Keratinocyte (primary cell): ENCODE measurements around the gene CAMSAP1. TPM values are rescaled to one million over a fixed set of nuclear protein-coding genes. Genes with fewer than 3 reads are reported as not detected.

ENCODE experiments used
- DNase-seq: peaks from one replicate; pipeline ENCODE4 v3.0.0-alpha.2; 2011; ENCODE audit warnings: low read depth, missing footprints, low spot score
- FAIRE-seq: peaks from 2 replicates; lab custom pipeline; 2011; peaks lifted over from hg19 to GRCh38; lab: Jason Lieb, UNC
- H2AFZ ChIP-seq: 2 replicates; pipeline ENCODE4 v1.6.0; 2012; ENCODE audit warnings: low read length, control low read depth, inconsistent platforms; ENCODE audit not compliant: control insufficient read depth
- H3K27ac ChIP-seq: 2 replicates; pipeline ENCODE4 v1.5.1; 2011; ENCODE audit warnings: low read length; ENCODE audit not compliant: control insufficient read depth, insufficient read depth
- H3K27me3 ChIP-seq: 3 replicates; pipeline ENCODE4 v1.6.0; 2011; ENCODE audit warnings: low read length; ENCODE audit not compliant: control insufficient read depth, insufficient read depth; ENCODE audit errors: extremely low read depth
- H3K36me3 ChIP-seq, 2 experiments: 2 replicates in 1 of 2; 3 replicates in 1 of 2; pipeline ENCODE4 v1.5.1; 2011; ENCODE audit warnings: low read length in 2 of 2, mild to moderate bottlenecking in 1 of 2; ENCODE audit not compliant: control insufficient read depth in 2 of 2, insufficient read depth in 2 of 2; ENCODE audit errors: extremely low read depth in 1 of 2
- H3K4me1 ChIP-seq: 3 replicates; pipeline ENCODE4 v1.5.1; 2011; ENCODE audit warnings: low read length; ENCODE audit not compliant: control insufficient read depth, insufficient read depth; ENCODE audit errors: extremely low read depth
- H3K4me2 ChIP-seq: 3 replicates; pipeline ENCODE4 v1.6.0; 2011; ENCODE audit warnings: low read depth, low read length; ENCODE audit not compliant: control insufficient read depth, insufficient read depth; ENCODE audit errors: extremely low read depth
- H3K4me3 ChIP-seq, 3 experiments: fragments of 200-600 bp in 1 of 3; sonication (generic) in 1 of 3; 2 replicates in 2 of 3; 3 replicates in 1 of 3; pipeline ENCODE4 v1.5.1; 2011 to 2016; ENCODE audit warnings: low read length in 3 of 3, mild to moderate bottlenecking in 3 of 3, control low read depth in 2 of 3, inconsistent platforms in 1 of 3, low read depth in 1 of 3, mixed read lengths in 1 of 3, mixed run types in 1 of 3, moderate library complexity in 1 of 3; ENCODE audit not compliant: control insufficient read depth in 2 of 3, insufficient read depth in 2 of 3; ENCODE audit errors: extremely low read depth in 1 of 3
- H3K79me2 ChIP-seq: 2 replicates; pipeline ENCODE4 v1.6.0; 2012; ENCODE audit warnings: low read length; ENCODE audit not compliant: control insufficient read depth, insufficient read depth
- H3K9ac ChIP-seq: 3 replicates; pipeline ENCODE4 v1.6.0; 2011; ENCODE audit warnings: low read length; ENCODE audit not compliant: control insufficient read depth, insufficient read depth; ENCODE audit errors: extremely low read depth
- H3K9me1 ChIP-seq: 3 replicates; pipeline ENCODE4 v1.6.0; 2011; ENCODE audit warnings: low read length; ENCODE audit not compliant: control insufficient read depth, insufficient read depth; ENCODE audit errors: extremely low read depth
- H3K9me3 ChIP-seq: 2 replicates; pipeline ENCODE4 v1.5.1; 2012; ENCODE audit warnings: low read depth, low read length; ENCODE audit not compliant: control insufficient read depth
- H4K20me1 ChIP-seq: 3 replicates; pipeline ENCODE4 v1.6.0; 2011; ENCODE audit warnings: low read length; ENCODE audit not compliant: control insufficient read depth, insufficient read depth; ENCODE audit errors: extremely low read depth
- CTCF ChIP-seq, 3 experiments: IDR thresholded peaks in 1 of 3; conservative IDR thresholded peaks in 1 of 3; optimal IDR thresholded peaks in 1 of 3; 2 replicates in 2 of 3; 3 replicates in 1 of 3; pipeline versions ENCODE3 to v1.5.1; 2011; ENCODE audit warnings: low read length in 3 of 3, mild to moderate bottlenecking in 3 of 3, moderate library complexity in 2 of 3, control low read depth in 1 of 3, inconsistent platforms in 1 of 3; ENCODE audit not compliant: insufficient read depth in 2 of 3; ENCODE audit errors: extremely low read depth in 1 of 3
- EZH2 ChIP-seq: IDR thresholded peaks from one replicate; pipeline ENCODE4 v1.6.1; 2012; ENCODE audit warnings: inconsistent platforms, mild to moderate bottlenecking, low read length, moderate library complexity
- dilution Hi-C: fragments of 300-500 bp; cut with MboI; formaldehyde crosslinking; loops from one replicate; pipeline ENCODE4 v1.7.0; 2020; ENCODE audit warnings: low sequenced_read_pairs; ENCODE audit not compliant: extremely low pct_ligation_motif_present
- polyA plus RNA-seq, 5 experiments: library from polyadenylated mRNA; depleted of rRNA in 3 of 5; stranded (reverse) in 3 of 5; stranded (forward) in 1 of 5; unstranded in 1 of 5; fragments of >200 nt; gene quantifications; 1 replicate in 1 of 5; 2 replicates in 3 of 5; 3 replicates in 1 of 5; pipeline versions ENCODE4 v1.2.1 to v1.2.3, GENCODE V29; 2011 to 2012; ENCODE audit warnings: missing spikeins in 2 of 5, low read depth in 1 of 5, low replicate concordance in 1 of 5

The CAMSAP1 gene
- polyA plus RNA-seq, 1 donor (not counting 4 experiments of a cell fraction or from before 2014, with no cell fraction given), result 8.3 TPM

DNA sequence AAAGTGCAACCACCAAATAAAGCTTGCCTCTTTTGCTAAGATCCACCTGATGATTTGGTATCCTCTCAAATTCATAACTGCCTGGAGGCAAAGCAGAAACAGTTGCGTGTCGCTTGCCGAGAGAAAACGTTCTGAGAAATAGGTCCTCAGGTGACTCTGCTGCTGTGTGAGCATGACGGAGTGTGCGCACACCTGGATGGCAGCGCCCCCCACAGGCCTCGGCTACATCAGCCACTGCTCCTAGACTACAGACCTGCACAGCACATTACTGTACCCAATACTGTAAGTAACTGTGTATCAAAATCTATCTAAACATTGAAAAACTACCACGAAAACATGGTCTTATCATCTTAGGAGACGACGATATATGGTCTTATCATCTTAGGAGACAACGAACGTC lies 87.4 kb downstream of the CAMSAP1 start:
- H3K36me3 ChIP-seq, result peaks cover 29 to 35% of the 10 kb centered on the region in 2 experiments
- no peak overlapping the region for H3K4me2 ChIP-seq
- no peaks in the 10 kb centered on the region for H3K27me3 ChIP-seq
- dilution Hi-C loops, result no loop called here
- H2AFZ ChIP-seq, result no peak overlapping the region
- H3K9ac ChIP-seq, result no peak overlapping the region
- DNase-seq (no peak), FAIRE-seq (no peak)
- H3K4me1 ChIP-seq, result no peaks in the 10 kb centered on the region
- no peak overlapping the region for H3K27ac ChIP-seq
- no peaks in the 10 kb centered on the region for H4K20me1 ChIP-seq
- H3K79me2 ChIP-seq, result no peaks in the 10 kb centered on the region
- TF ChIP-seq CTCF (optimal IDR thresholded peaks at IDR 0.05 in 1 of 3, IDR thresholded peaks at IDR 0.05 in 1 of 3, conservative IDR thresholded peaks at IDR 0.05 in 1 of 3; ENCODE audit: extremely low read depth in 1 of 3, insufficient read depth in 2 of 3, low read length in 3 of 3) (peak in 2 of 3 experiments; percentile 14 to 20), EZH2 (no peak)
- H3K9me1 ChIP-seq, result no peaks in the 10 kb centered on the region
- H3K4me3 ChIP-seq, result no peak overlapping the region
- no peaks in the 10 kb centered on the region for H3K9me3 ChIP-seq

DNA sequence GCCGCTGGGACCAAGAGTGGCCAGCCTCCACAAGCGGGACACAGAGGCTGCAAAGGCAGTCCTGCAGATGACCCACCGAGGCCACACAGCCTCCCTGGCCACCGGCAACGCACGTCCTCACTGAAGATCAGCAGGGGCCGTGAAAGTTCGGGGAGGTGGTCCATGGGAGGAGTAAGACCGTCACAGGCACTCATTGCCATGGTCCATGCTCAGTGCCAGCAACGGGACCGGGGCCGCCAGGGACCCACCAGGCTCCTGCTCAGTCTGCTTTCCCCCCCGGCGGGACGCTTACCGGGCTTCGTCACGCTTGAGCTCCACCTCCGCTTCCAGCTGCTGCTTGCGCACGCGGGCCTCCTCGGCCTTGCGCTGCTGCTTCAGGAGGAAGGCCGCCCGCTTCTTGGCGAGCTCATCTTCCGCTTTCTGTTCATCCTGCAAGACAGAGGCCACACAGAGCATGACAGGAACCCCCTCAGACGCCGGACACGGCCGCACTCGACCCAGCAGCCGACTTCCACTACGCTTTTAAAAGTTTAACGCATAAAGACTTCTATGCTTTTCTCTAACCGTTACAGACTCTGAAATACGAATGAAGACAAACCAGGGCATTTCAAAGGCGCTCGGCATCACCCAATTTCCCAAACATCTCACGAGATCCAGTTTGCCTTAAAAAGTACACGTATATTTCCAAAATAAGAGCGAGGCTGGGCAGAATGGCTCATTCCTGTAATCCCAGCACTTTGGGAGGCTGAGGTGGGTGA lies 88.4 kb downstream of the CAMSAP1 start:
- DNase-seq (no peak), FAIRE-seq (no peak)
- no peak overlapping the region for H3K27ac ChIP-seq
- dilution Hi-C loops, result no loop called here
- H3K4me1 ChIP-seq, result no peaks in the 10 kb centered on the region
- no peak overlapping the region for H2AFZ ChIP-seq
- H3K9me1 ChIP-seq, result no peaks in the 10 kb centered on the region
- H3K27me3 ChIP-seq, result no peaks in the 10 kb centered on the region
- no peaks in the 10 kb centered on the region for H3K79me2 ChIP-seq
- no peak overlapping the region for H3K9ac ChIP-seq
- TF ChIP-seq EZH2, result no peak
- TF ChIP-seq CTCF (optimal IDR thresholded peaks at IDR 0.05 in 1 of 3, IDR thresholded peaks at IDR 0.05 in 1 of 3, conservative IDR thresholded peaks at IDR 0.05 in 1 of 3; ENCODE audit: extremely low read depth in 1 of 3, insufficient read depth in 2 of 3, low read length in 3 of 3), result no peak
- H3K9me3 ChIP-seq, result no peaks in the 10 kb centered on the region
- no peak overlapping the region for H3K4me2 ChIP-seq
- H3K4me3 ChIP-seq, result no peak overlapping the region
- H4K20me1 ChIP-seq, result no peaks in the 10 kb centered on the region
- H3K36me3 ChIP-seq, result peaks cover 29 to 35% of the 10 kb centered on the region in 2 experiments
